Left ventricle myocardium inferior (tissue), 1 donor: Measurements from ENCODE around the gene KLHL40. TPM values are rescaled to one million over a fixed set of nuclear protein-coding genes. Genes with fewer than 3 reads are reported as not detected.

Experiments used
- DNase-seq: peaks from one replicate; pipeline ENCODE4 v3.0.0-alpha.2; 2020
- H3K27ac ChIP-seq: fragments of 200-600 bp; replicated peaks from 2 replicates; pipeline ENCODE4 v1.8.0; 2021
- H3K27me3 ChIP-seq: fragments of 200-600 bp; 2 replicates; pipeline ENCODE4 v1.8.0; 2021; ENCODE audit warnings: low read depth
- H3K36me3 ChIP-seq: fragments of 200-600 bp; 2 replicates; pipeline ENCODE4 v1.8.0; 2021
- H3K4me1 ChIP-seq: fragments of 200-600 bp; 2 replicates; pipeline ENCODE4 v1.8.0; 2021
- H3K4me3 ChIP-seq: fragments of 200-600 bp; 2 replicates; pipeline ENCODE4 v1.8.0; 2021; ENCODE audit warnings: mild to moderate bottlenecking, moderate library complexity
- H3K9me3 ChIP-seq: fragments of 200-600 bp; replicated peaks from 2 replicates; pipeline ENCODE4 v1.8.0; 2021
- intact Hi-C: fragments of 100-400 bp; cut with micrococcal nuclease; formaldehyde crosslinking; loops from one replicate; pipeline ENCODE4 v1.11.0; 2022
- long read RNA-seq: library from polyadenylated mRNA; unstranded; transcript quantifications from one replicate; pipeline ENCODE4 v2.0.0, GENCODE V29; 2021
- total RNA-seq: library from RNA; stranded (reverse); fragmentation: NEBNext Ultra II Directional; extraction: Animal tissue kit (Norgen Biotek cat#: 25700); gene quantifications from one replicate; pipeline ENCODE4 v1.2.1, GENCODE V29; 2021
- TF ChIP-seq, protein P1 (sequence below): fragments of 200-600 bp; IDR thresholded peaks from 2 replicates; pipeline ENCODE4 v1.8.0; 2021; ENCODE audit warnings: antibody characterized with exemption, mild to moderate bottlenecking, borderline replicate concordance
- donor health status: DM: no; HTN: yes; CAD: no; lungs with severe emphysema.

KLHL40 gene
- 0.22 TPM for total RNA-seq
- long read RNA-seq: 0 reads

DNA sequence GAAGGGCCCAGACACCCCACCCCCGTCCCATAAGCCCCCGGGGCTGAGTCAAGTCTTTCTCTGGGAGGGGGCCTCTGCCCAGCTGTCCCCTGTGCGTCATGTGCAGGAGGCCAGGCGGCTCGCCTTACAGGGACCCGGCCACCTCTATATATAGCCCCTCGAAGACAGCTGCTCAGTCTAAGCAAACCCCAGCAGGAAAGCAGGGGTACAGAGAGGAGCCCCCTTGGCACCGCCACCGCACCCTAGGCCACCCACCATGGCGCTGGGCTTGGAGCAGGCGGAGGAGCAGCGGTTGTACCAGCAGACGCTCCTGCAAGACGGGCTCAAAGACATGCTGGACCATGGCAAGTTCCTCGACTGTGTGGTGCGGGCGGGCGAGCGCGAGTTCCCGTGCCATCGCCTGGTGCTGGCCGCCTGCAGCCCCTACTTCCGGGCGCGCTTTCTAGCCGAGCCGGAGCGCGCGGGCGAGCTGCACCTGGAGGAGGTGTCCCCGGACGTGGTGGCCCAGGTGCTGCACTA is at the start of gene KLHL40:
Gene KLHL40, plus strand, starts transcription at position 175 of the 519 bp plus-strand sequence. Its CDS starts 82 bp downstream, at position 257.
- Histone ChIP-seq H3K27ac (peak within 1 kb of the TSS; percentile 93), H3K9me3 (no peaks in the 10 kb centered on the region), H3K36me3 (no peaks in the 10 kb centered on the region), H3K4me3 (peak within 1 kb of the TSS; percentile 34), H3K4me1 (peaks cover 30% of the 10 kb centered on the region), H3K27me3 (peaks cover 23% of the 10 kb centered on the region)
- TF ChIP-seq, protein P1, sequence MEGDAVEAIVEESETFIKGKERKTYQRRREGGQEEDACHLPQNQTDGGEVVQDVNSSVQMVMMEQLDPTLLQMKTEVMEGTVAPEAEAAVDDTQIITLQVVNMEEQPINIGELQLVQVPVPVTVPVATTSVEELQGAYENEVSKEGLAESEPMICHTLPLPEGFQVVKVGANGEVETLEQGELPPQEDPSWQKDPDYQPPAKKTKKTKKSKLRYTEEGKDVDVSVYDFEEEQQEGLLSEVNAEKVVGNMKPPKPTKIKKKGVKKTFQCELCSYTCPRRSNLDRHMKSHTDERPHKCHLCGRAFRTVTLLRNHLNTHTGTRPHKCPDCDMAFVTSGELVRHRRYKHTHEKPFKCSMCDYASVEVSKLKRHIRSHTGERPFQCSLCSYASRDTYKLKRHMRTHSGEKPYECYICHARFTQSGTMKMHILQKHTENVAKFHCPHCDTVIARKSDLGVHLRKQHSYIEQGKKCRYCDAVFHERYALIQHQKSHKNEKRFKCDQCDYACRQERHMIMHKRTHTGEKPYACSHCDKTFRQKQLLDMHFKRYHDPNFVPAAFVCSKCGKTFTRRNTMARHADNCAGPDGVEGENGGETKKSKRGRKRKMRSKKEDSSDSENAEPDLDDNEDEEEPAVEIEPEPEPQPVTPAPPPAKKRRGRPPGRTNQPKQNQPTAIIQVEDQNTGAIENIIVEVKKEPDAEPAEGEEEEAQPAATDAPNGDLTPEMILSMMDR: no peak
- DNase-seq: peak; percentile 16
- intact Hi-C loops: no loop called here

GRCh38 chr3:42637001-42637400 is 48.3 kb upstream of the KLHL40 start:
- Histone ChIP-seq H3K4me3 (no peak overlapping the region), H3K27ac (no peak overlapping the region), H3K27me3 (no peaks in the 10 kb centered on the region), H3K9me3 (no peaks in the 10 kb centered on the region), H3K36me3 (peaks cover 98% of the 10 kb centered on the region), H3K4me1 (peaks cover 36% of the 10 kb centered on the region)
- intact Hi-C loops: no loop called here
- DNase-seq: no peak
- TF ChIP-seq, protein P1: no peak

GRCh38 chr3:42638339-42638842 is 46.9 kb upstream of the KLHL40 start:
- TF ChIP-seq, protein P1: no peak
- Histone ChIP-seq H3K27ac (peak overlapping the region; percentile 0), H3K27me3 (no peaks in the 10 kb centered on the region), H3K36me3 (peaks cover 98% of the 10 kb centered on the region), H3K4me3 (no peak overlapping the region), H3K4me1 (peaks cover 22% of the 10 kb centered on the region), H3K9me3 (no peaks in the 10 kb centered on the region)
- intact Hi-C loops: no loop called here
- DNase-seq: no peak

DNA sequence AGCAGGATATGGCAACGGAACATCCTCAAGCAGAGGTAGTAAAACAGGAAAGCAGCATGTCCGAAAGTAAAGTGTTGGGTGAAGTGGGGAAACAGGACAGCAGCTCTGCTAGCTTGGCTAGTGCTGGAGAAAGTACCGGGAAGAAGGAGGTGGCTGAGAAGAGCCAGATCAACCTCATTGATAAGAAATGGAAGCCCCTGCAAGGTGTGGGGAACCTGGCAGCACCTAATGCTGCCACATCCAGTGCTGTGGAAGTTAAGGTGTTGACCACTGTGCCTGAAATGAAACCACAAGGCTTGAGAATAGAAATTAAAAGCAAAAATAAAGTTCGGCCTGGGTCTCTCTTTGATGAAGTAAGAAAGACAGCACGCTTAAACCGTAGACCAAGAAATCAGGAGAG is 46.1 kb upstream of the KLHL40 start:
- H3K27ac ChIP-seq: peak overlapping the region; percentile 0

GRCh38 chr3:42640129-42640528 is 45.2 kb upstream of the KLHL40 start:
- H3K4me1 ChIP-seq: peaks cover 18% of the 10 kb centered on the region
- no peak for DNase-seq
- H3K4me3 ChIP-seq: no peak overlapping the region
- no peaks in the 10 kb centered on the region for H3K27me3 ChIP-seq
- intact Hi-C loops: loop anchor here (10.0 kb wide), 1 partner anchor 45 kb away; the partner anchor contains the start of gene SS18L2
- peak overlapping the region; percentile 0 for H3K27ac ChIP-seq
- TF ChIP-seq, protein P1: no peak
- peaks cover 98% of the 10 kb centered on the region for H3K36me3 ChIP-seq
- H3K9me3 ChIP-seq: no peaks in the 10 kb centered on the region

More for the DNA sequence above, 46.1 kb upstream of the KLHL40 start:
- H3K36me3 ChIP-seq: peaks cover 98% of the 10 kb centered on the region
- intact Hi-C loops: no loop called here
- H3K9me3 ChIP-seq: no peaks in the 10 kb centered on the region
- H3K27me3 ChIP-seq: no peaks in the 10 kb centered on the region
- no peak overlapping the region for H3K4me3 ChIP-seq
- DNase-seq: no peak
- peaks cover 18% of the 10 kb centered on the region for H3K4me1 ChIP-seq
- TF ChIP-seq, protein P1: no peak
